A673 (cell line): ENCODE measurements around the gene AATF. TPM values are rescaled to one million over a fixed set of nuclear protein-coding genes. Genes with fewer than 3 reads are reported as not detected.

Experiments
- BruUV-seq: library from RNA; stranded (reverse); fragments of 400-500 nt; replicated peaks from 2 replicates; lab custom pipeline; 2021; lab: Mats Ljungman, UMichigan
- CTCF ChIA-PET: fragments of 300-600 bp; sonication (Branson Sonifier 250); formaldehyde crosslinking; loops from one replicate; lab custom pipeline; 2022; ENCODE audit warnings: antibody characterized with exemption; lab: Charles Lee
- POLR2A ChIA-PET: fragments of 300-600 bp; sonication (Branson Sonifier 250); formaldehyde crosslinking; loops from one replicate; lab custom pipeline; 2022; ENCODE audit warnings: antibody characterized with exemption; ENCODE audit not compliant: low non-redundant PET; lab: Charles Lee
- DNase-seq: peaks from one replicate; pipeline ENCODE4 v3.0.0-alpha.2; 2015; ENCODE audit warnings: low spot score
- H3K27ac ChIP-seq: fragments of 200-600 bp; sonication (generic); 2 replicates; pipeline ENCODE4 v1.5.1; 2016; ENCODE audit warnings: mixed run types, low read depth, mild to moderate bottlenecking, mixed read lengths, antibody characterized with exemption, low read length; ENCODE audit not compliant: poor library complexity, severe bottlenecking
- H3K27me3 ChIP-seq: fragments of 200-600 bp; sonication (generic); replicated peaks from 2 replicates; pipeline ENCODE4 v1.6.1; 2017; ENCODE audit warnings: mixed run types, low read depth, mild to moderate bottlenecking, mixed read lengths, antibody characterized with exemption, low read length; ENCODE audit not compliant: insufficient read depth, poor library complexity
- H3K36me3 ChIP-seq: fragments of 200-600 bp; sonication (generic); 2 replicates; pipeline ENCODE4 v1.6.1; 2016; ENCODE audit warnings: mixed run types, mild to moderate bottlenecking, mixed read lengths, antibody characterized with exemption, low read length; ENCODE audit not compliant: insufficient read depth, poor library complexity, severe bottlenecking
- H3K4me1 ChIP-seq: fragments of 200-600 bp; sonication (generic); 2 replicates; pipeline ENCODE4 v1.6.1; 2017; ENCODE audit warnings: mixed run types, mild to moderate bottlenecking, mixed read lengths, antibody characterized with exemption, low read length; ENCODE audit not compliant: insufficient read depth, poor library complexity, severe bottlenecking
- H3K4me3 ChIP-seq: fragments of 200-600 bp; sonication (generic); 2 replicates; pipeline ENCODE4 v1.5.1; 2016; ENCODE audit warnings: low read depth, mixed run types, mild to moderate bottlenecking, mixed read lengths, low read length; ENCODE audit not compliant: poor library complexity, severe bottlenecking
- H3K9me3 ChIP-seq: fragments of 200-600 bp; sonication (generic); 2 replicates; pipeline ENCODE4 v1.6.1; 2016; ENCODE audit warnings: mixed run types, low read depth, mild to moderate bottlenecking, mixed read lengths, antibody characterized with exemption, low read length; ENCODE audit not compliant: poor library complexity, severe bottlenecking
- CTCF ChIP-seq: fragments of 300-800, 200-600 bp; sonication (generic); conservative IDR thresholded peaks from 2 replicates; pipeline ENCODE4 v1.5.1; 2017; ENCODE audit warnings: low read depth, mild to moderate bottlenecking, antibody characterized with exemption, low read length, moderate library complexity, mixed read lengths
- EZH2 ChIP-seq: fragments of 200-600 bp; sonication (generic); IDR thresholded peaks from 2 replicates; pipeline ENCODE4 v1.6.1; 2017; ENCODE audit warnings: borderline replicate concordance, low read depth, mild to moderate bottlenecking, mixed read lengths, antibody characterized with exemption, low read length; ENCODE audit not compliant: poor library complexity, severe bottlenecking
- intact Hi-C: fragments of 100-400 bp; cut with micrococcal nuclease; formaldehyde crosslinking; loops from one replicate; pipeline ENCODE4 v1.10.0; 2022; ENCODE audit not compliant: unreplicated experiment
- total RNA-seq: library from RNA; stranded (reverse); gene quantifications from 2 replicates; pipeline ENCODE4 v1.2.3, GENCODE V29; 2021

Gene AATF
- total RNA-seq, 1 experiment from 2014 or later = 51.3 TPM

GRCh38 chr17:37064956-37065355 is 116.2 kb downstream of the AATF start:
- H3K36me3 ChIP-seq = no peaks in the 10 kb centered on the region
- no peak overlapping the region for H3K4me3 ChIP-seq
- no peaks in the 10 kb centered on the region for H3K9me3 ChIP-seq
- POLR2A ChIA-PET = no interaction called here
- no peak for DNase-seq
- no peak for TF ChIP-seq CTCF
- TF ChIP-seq EZH2 = no peak
- no peak overlapping the region for H3K27ac ChIP-seq
- intact Hi-C loops = no loop called here
- CTCF ChIA-PET = no interaction called here
- no TSS peak for BruUV-seq
- H3K27me3 ChIP-seq = no peaks in the 10 kb centered on the region
- H3K4me1 ChIP-seq = no peaks in the 10 kb centered on the region

- H3K27ac ChIP-seq = no peak overlapping the region
- no peaks in the 10 kb centered on the region for H3K4me1 ChIP-seq
- no peak for DNase-seq
- no peaks in the 10 kb centered on the region for H3K9me3 ChIP-seq
- POLR2A ChIA-PET = no interaction called here
- intact Hi-C loops = no loop called here
- no TSS peak for BruUV-seq
- H3K36me3 ChIP-seq = no peaks in the 10 kb centered on the region
- H3K27me3 ChIP-seq = no peaks in the 10 kb centered on the region
- TF ChIP-seq CTCF = no peak
- no peak for TF ChIP-seq EZH2
- no peak overlapping the region for H3K4me3 ChIP-seq
- CTCF ChIA-PET = no interaction called here
Measured at GRCh38 chr17:37065486-37066321, 117.0 kb downstream of the AATF start.

- no peaks in the 10 kb centered on the region for H3K4me1 ChIP-seq
- POLR2A ChIA-PET = no interaction called here
- no peak overlapping the region for H3K27ac ChIP-seq
- no TSS peak for BruUV-seq
- DNase-seq = no peak
- TF ChIP-seq EZH2 = no peak
- no peak for TF ChIP-seq CTCF
- H3K9me3 ChIP-seq = no peaks in the 10 kb centered on the region
- no peak overlapping the region for H3K4me3 ChIP-seq
- H3K36me3 ChIP-seq = no peaks in the 10 kb centered on the region
- H3K27me3 ChIP-seq = no peaks in the 10 kb centered on the region
- CTCF ChIA-PET = no interaction called here
- intact Hi-C loops = no loop called here
Measured at GRCh38 chr17:37066322-37067255, 117.8 kb downstream of the AATF start.
